ENCODE measurements around the gene DAB1.
"Not testable (repeated sequence)": the region's sequence is repeated elsewhere in the genome, so short reads cannot be mapped to it uniquely, and the experiment has no call there.

Gene DAB1

DNA sequence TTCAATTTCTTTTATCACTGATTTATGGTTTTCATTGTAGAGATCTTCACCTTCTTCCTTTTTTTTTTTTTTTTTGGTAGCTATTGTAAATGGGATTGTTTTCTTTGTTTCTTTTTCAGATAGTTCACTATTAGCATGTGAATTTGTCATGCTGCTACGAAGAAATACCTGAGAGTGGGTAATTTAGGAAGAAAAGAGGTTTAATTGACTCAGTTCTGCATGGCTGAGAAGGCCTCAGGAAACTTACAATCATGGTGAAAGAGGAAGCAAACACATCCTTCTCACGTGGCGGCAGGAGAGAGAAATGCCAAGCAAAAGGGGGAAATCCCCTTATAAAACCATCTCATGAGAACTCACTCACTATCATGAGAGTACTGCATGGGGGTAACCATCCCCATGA is 66.4 kb downstream of the DAB1 start:
- no peak for DNase-seq

DNA sequence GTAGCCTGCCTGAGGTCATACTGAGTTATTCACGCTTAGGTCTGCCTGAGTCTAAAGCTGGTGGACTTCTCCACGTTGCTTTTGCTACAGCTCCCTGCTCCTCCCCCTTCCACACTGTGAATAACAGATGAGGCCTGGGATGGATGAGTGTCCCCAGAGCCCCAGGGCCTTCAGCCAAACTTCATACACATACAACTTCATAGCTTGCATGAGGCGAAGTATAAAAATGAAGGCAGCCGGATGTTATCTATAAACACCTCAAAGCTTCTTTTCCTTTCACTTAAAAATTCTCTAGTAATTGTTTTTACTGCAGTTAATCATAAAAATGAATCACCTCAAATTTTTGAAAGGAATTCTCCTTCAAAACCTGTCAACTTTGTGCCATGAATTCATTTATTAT is 70.2 kb downstream of the DAB1 start:
- DNase-seq: no peak

DNA sequence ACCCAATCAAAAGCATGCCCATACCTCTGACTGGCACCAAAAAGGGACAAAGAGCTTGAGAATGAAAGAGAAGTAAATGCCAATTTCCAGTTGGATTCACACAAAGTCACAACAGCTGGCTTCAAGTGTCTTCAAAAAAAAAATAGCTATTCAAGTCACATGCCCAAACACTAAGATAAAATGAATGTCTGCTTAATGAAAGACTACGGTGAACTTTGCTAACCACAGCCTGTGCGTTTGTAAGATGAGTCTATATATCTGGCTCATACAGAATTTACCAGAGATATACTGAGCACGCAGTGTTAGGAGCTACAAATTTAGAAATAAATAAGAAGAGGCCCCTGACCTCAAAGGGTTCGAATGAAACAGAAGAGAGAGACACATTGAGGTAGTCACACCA is 73.2 kb downstream of the DAB1 start:
- no peak for DNase-seq

DNA sequence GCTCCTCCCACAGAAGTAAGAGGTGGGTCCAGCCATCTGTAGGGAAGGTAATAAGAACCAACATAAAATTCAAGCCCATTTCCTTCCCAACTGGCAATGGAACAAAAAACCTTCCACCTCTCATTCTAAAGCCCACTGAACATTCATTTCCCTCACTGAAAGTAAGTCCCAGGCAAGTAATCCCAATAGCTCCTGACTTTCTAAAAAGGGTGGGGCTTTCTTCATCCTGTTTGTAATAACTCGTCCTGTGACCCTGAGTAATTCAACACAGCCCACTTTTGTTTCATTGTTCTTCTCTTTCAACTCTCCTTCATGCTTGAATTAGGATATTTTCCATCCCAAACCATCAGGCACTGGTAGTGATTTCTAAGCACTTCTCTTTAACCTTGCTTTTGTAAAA is 74.9 kb downstream of the DAB1 start:
- no peak for DNase-seq

DNA sequence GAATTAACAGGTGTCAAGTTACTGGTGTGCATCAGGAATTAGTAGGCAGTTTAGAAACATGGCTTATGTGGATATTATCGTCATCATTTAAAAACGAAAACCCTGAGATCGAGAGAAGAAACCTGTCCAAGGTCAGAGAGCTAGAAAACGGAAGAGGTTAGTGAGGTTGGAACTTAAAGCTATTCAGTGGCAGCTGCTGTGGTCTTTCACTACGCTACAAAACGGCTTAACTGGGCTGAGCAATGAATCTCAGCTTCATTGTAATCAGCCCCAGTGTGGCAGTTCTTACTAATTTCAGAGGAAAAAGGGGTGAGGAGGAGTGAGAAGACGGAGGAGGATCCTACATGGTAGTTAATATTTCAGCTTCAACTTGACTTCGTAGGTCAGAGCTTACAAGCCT is 77.9 kb downstream of the DAB1 start:
- DNase-seq: no peak

DNA sequence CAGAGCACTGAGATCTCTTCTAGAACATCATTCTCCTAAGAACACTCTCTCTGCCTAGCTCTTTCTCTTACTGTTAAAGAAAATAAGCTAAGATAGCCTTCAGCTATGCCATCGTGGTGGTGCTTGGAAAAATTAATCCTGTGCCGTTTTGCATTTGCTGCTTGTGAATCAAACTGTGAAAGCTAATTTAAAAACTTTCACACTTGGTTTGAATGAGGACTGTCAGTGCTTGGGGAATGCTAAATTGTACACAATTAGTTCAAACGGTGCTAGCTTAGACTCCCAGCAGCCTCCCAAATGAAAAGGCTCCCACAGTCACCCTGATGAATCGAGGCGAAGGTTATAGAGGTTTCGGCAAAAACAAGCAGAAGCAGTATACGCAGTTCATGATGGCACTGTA is 79.6 kb downstream of the DAB1 start:
- no peak for DNase-seq

DNA sequence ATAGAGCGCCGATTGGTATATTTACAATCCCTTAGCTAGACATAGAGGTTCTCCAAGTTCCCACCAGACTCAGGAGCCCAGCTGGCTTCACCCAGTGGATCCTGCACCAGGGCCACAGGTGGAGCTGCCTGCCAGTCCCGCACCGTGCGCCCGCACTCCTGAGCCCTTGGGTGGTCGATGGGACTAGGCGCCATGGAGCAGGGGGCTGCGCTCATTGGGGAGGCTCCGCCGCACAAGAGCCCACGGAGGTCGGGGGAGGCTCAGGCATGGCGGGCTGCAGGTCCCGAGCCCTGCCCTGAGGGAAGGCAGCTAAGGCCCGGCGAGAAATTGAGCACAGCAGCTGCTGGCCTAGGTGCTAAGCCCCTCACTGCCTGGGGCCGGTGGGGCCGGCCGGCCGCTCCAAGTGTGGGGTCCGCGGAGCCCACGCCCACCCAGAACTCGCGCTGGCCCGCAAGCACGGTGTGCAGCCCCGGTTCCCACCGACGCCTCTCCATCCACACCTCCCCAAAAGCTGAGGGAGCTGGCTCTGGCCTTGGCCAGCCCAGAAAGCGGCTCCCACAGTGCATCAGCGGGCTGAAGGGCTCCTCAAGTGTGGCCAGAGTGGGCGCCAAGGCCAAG is 80.5 kb downstream of the DAB1 start:
- DNase-seq: not testable (repeated sequence)

DNA sequence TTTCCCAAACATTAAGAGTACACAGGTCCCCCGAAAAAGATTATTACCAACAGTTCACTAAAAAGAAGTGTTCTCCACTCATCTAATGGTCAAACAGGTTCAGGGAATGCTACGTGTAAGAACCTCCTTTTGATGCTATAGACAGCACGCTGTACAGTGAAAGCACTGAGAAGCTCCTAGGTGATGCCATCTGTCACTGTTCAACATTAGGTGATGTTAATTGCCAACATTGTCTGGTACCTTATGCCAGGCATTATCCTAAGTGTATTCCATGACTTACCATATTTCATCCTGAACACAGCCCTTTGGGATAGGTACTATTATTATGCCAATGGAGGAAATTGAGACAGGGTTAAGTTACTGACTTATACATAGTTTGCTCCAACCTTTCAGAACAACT is 82.1 kb downstream of the DAB1 start:
- no peak for DNase-seq

DNA sequence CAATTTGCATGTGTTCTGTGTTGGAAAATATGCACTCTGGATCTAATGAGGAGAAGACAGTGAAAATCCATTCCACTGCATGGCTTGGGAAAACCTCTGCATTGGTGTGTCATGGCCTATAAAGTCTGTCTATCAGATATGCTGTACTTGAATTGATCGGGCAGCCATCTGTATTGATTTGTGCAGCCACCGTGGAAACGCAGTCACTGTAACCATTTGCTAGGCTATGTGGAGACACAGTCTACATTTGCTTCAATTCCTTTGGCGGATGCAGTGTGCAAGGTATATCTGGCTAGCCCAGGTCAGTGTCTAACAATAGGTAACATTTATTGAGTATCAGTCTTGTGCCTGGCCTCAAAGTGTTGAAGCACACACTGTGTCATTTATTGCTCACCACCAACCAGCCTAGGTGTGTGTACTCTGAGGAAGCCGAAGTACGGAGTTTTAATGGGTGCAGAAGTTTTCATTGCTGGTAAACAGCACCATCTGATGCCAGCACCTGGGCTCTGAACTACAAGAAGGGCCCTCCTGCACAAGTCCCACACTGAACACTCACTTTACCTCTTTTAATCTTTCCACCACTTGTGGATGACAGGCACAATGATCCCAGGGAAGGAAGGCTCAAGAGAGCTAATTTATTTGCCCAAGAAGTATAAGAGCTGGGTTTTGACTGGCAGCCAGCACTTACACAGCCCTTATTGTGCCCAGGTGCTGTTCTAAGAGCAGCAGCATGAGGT is 83.4 kb downstream of the DAB1 start:
- DNase-seq: no peak

DNA sequence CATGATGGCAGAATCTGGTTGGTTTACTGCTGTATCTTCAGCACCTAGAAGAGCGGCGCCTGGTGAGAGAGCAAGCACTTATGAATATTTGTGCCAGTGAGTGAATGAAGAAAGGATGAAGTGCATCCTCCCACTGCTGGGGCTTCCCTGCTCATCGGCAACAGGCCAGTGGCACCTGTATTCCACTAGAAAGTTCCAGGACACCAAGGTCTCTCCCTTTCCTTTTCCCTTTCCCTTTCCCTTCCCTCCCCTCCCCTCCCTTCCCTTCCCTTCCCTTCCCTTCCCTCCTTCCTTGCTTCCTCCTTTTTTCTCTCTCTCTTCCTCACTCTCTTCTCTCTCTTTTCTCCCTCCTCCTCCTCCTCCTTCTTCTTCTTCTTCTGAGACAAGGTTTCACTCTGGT is 86.2 kb downstream of the DAB1 start:
- DNase-seq: no peak

DNA sequence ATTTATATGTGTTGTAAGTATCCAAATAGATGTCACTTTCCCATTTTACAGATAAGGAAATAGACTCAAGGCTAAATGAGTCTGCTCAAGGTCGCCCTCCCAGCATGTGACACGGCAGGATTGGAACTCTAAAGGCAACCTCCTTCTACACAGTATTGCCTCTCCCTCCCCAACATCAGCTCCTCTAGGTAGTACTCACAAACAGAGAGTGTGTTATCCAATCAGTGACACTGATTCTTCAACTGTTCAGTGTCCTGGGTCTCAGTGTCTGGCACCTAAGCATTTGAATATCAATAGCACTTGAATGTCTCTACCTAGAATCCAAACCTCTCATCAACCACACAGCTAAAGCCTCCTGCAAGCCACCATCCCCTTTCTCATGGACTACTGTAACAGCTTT is 87.1 kb downstream of the DAB1 start:
- DNase-seq: no peak

DNA sequence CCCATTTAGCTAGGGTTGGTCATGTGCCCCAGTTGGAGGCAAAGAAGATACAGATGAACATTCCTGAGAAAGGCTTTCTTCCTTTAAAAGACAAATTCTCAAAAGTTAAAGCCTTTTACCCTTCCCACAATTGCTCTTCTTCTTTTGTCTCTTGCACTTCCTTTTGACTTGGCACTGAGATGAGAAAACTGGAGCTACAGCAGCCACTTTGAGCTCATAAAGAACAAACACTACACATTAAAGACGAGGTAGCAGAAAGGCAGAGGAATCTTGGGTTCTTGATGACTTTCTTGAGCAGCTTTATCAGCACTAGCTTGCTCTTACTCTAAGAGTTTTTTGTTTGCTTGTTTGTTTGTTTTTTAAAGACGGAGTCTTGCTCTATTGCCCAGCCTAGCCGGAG is 92.2 kb downstream of the DAB1 start:
- DNase-seq: no peak

DNA sequence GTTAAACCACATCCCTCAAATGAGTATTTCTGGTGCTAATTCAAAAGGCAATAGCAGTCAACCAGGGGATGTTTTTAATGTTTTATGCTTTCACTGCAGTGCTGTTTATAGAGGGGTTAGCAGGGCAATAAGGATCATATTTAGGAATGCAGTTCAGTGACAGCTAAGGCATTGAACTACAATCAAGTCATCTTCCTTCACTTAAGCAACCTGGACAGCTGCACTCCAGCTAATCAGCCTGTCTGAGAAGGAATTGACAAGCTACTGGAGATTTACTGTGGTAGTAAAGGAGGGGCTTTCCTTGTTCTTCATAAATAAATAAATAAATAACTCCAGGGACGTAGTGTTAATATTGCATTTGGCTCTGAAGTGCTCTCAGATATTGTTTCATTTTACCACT is 93.9 kb downstream of the DAB1 start:
- DNase-seq: no peak

DNA sequence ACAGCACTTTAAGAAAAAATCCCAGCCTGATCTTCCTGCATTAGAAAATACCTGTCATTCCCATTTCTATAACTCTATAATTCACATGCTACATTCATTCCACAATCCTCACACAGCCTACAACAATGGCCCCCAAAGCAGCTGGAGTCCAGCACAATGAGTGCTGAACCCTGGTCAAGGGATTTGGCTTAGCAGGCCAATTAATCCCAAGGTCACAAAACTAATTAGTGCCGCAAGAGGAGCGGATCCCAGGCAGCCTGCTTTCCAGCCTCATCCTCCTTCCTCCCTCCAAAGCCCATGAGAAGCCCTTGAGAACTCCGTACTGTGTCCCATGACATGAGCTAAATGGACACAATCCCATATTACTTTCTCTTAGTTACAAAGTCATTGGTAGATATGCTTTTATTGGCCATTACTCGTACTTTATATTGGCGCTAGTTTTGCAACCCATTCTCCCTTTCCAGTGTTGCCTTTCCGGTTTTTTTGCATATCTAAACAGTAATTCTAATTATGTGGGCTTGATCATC is 94.8 kb downstream of the DAB1 start:
- DNase-seq: no peak

DNA sequence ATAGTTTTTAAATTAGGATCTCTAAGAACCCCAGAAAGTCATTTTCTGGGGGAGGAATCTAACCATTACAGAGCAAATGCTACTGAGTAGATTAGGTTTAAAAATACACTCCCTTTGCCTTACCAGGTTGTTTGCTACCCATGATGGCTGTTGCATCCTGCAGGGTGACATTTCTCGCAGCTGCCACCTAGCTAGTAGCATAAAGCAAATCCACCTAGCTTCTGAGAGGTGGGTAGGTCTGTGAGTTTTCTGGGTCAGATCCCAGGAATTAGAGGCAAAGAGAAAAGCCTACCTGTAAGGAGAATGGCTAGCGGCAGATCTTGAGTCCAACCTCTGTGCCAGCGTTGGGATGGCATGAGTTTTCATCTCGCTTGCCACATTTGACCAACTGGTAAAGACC is 95.9 kb downstream of the DAB1 start:
- no peak for DNase-seq

DNA sequence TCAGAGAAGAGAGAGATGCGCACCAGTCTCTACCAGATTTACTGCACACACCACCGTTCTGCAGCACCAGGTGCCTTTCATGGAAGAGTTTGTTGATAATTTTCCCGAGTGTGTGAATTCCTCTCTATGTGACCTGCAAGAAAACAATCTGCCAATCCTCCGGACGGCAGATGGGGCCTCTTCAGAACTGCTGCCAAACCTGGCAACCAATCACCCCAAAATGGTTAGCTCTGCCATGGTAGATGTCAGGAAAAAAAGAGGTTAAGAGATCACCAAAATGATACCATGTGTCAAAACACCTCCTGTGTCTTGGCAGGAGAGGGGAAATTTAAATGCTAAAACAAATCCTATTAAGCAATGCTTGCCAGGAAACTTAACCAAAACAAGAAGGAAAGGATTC is 96.5 kb downstream of the DAB1 start:
- DNase-seq: no peak

DNA sequence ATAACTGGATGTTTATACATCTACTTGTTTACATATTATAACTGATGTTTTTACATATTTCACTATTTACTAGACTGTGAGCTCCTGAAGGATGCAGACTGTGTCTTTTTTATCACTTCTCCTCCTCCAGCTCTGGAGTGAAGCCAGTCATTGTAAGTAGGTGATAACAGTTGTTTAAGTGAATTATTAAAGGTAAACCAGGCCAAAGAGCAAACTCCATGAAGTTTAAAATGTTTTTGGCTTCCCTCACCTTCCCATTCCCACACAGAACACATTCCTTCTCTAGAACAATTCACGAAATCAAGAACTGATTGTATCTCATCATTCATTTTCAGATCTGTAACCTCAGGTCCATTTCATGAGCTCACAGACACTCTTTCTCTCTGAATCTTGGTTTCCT is 98.3 kb downstream of the DAB1 start:
- DNase-seq: no peak

DNA sequence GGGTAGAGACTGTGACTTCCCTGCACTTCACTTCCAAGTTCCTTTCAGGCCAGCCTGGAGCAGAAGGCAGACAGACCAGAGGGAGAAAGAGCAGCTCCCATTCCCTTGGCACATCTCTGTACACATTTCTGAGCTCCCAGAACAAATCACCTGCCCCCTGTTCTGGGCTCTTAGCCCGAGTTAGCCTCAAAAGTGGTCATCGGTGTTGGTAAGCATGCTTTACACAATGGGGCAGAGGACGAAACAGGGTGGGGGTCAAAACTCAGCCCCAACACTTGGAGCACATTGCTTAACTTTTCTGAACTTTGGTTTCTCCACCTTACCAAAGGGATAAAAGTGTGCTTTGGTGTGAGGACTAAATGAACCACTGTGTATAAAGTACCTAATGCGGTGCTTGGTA is 98.7 kb downstream of the DAB1 start:
- DNase-seq: no peak

DNA sequence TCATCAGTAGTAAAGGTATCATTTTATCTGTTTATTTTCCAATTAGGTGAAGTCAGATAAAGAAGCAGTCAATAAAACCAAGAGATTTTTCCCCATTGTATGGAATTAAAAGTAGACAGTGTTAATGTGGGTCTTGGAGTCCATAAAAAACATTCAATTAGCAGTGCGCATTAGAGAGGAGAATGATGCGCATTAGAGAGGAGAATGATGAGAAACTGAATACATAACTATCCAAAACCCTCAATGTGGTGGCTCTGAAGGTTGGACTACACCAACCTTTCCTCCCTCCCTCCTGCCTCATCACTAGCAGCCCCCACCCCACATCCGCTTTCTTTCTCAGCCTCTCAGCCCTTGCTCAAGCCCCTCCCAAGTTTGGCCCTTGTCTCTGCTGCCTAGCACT is 99.5 kb downstream of the DAB1 start:
- DNase-seq: no peak

DNA sequence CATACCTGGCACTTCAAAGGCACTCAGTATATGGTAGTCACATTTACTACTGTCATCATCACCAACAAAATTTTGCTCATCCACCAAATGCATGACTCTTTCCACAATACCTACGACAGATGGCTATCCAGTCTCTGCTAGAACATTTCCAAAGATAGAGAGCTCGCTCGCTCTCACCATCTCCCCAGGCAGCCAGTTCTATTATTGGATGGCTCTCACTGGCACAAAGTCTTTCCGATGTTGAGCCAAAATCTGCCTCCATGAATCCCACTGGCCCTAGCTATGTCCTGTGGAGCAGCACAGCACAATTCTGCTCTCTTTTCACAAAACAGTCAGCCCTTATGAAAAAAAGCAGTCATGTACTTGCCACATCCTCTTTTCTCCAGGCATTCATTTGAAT is 102.1 kb downstream of the DAB1 start:
- DNase-seq: no peak

DNA sequence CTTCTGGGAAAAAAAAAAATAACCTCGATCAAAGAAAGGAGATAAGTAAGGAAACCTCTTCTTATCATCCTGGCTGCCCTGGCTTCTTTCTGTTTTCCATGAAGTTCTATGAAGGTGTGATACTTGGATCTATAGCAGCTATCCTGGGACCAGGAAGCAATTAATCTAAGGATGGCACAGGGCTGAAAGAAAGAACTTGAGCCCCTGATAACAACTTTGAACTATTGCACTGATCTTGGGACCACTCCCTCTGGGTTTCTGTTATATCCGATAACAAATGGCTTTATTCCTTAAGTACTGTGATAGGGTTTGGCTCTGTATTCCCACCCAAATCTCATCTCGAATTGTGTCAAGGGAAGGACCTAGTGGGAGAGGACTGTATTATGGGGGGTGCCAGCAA is 104.1 kb downstream of the DAB1 start:
- no peak for DNase-seq

DNA sequence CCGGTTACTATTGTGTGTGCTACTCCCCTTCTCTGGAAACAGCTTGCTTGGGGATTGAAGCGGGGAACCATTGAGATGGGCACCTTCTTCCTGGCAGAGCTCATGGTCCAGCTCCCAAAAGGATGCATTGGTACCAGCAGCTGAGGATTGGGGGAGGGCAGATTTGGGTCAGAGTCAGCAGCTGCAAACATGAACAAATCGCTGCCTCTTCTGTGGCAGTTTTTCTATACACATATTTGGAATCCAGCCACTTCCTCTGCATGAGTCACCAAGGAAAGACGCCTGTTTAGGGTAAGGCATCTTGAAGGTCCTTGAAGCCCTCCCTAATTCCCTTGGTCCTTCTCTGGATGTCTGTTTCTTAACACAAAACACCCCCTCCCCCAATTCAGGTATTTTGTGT is 104.7 kb downstream of the DAB1 start:
- no peak for DNase-seq

DNA sequence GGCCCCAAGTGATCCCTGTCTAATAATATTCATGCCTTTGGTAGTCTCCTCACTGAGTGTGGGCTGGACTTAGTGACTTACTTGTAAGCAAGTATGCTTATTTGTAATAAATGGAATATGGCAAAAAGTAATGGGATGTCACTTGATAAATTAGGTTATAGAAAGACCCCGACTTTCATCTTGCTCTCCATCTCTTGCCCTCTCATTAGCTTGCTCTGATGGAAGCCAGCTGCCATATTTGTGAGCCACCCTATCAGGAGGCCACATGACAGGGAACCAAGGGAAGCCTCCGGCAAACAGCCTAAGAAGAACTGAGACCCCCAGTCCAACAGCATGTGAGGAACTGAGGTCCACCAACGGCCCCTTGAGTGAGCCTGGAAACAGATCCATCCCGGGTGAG is 107.0 kb downstream of the DAB1 start:
- no peak for DNase-seq

DNA sequence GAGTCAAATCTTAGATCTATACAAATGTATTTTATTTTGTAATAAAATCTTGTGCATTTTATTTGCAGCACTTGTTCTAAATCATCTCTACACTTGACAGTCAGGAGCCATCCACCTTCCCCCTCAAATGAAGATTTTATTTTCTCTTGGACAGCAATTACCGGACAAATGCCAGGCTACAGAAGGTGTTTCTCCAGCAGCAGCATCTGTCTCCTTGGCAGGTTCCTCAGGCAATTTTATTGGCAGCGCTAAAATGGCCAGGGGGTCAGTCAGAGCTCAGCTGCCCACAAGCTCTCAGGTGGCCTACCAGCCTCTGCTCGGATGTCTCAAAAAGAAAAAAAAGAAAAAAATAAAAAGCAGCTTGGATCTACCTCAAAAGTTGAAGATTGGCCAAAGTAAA is 107.6 kb downstream of the DAB1 start:
- no peak for DNase-seq

DNA sequence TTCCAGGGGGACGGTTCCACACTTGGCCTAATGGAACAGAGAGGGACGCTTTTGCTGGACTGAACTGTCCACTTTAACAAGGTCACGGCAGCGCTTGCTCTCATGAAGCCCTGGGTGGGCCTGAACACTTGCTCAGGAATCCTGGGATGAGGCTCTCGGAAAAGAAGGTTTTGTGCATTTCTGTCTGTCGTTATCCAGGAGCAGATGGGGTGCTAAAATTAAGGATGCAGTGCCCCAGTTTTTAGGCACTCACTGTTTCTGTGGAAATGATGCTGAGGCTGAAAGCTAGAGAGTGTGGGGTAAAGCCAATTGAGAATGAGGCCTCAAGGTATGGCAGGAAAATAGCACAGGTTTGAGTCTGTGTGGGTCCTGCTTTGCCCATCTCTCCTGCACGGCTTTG is 111.0 kb downstream of the DAB1 start:
- no peak for DNase-seq
